GM10248 (cell line): Measurements from ENCODE around the gene TBC1D1.

ENCODE experiments used
- CTCF ChIA-PET: fragments of 300-600 bp; sonication (Branson Sonifier 250); formaldehyde crosslinking; extraction: SDS; loops from one replicate; lab custom pipeline; 2021; ENCODE audit warnings: antibody characterized with exemption; lab: Yijun Ruan, JAX
- POLR2A ChIA-PET: fragments of 350-650 bp; sonication (Branson Sonifier 250); formaldehyde crosslinking; extraction: SDS; loops from one replicate; lab custom pipeline; 2020; ENCODE audit warnings: antibody characterized with exemption; lab: Yijun Ruan, JAX
- DNase-seq: peaks from one replicate; pipeline ENCODE4 v3.0.0; 2012; ENCODE audit errors: extremely low spot score
- TF ChIP-seq, protein P1 (sequence below): IDR thresholded peaks from 2 replicates; pipeline ENCODE4 v1.5.1; 2012; ENCODE audit warnings: mild to moderate bottlenecking, low read depth; ENCODE audit errors: extremely low read depth, missing control alignments, control extremely low read depth

The TBC1D1 gene

DNA sequence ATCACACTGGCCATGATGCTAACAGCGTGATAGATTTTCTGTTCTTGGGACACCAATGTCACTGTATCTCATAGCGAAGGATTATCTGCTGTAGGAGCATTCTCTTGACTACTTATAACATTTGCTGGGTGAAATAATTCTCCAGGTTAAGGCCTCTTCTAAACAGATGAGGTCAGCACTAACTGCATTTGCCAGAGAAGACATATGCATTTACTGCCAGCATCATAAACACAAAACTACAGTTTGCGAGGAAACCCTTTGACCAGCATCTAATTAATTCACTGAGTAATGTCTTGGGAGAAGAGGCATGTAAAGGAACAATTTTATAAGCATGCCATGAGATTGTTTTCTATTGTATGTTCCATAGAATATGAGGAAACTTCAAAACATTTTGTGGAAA, 13.9 kb downstream of the TBC1D1 start:
- TF ChIP-seq, protein P1, sequence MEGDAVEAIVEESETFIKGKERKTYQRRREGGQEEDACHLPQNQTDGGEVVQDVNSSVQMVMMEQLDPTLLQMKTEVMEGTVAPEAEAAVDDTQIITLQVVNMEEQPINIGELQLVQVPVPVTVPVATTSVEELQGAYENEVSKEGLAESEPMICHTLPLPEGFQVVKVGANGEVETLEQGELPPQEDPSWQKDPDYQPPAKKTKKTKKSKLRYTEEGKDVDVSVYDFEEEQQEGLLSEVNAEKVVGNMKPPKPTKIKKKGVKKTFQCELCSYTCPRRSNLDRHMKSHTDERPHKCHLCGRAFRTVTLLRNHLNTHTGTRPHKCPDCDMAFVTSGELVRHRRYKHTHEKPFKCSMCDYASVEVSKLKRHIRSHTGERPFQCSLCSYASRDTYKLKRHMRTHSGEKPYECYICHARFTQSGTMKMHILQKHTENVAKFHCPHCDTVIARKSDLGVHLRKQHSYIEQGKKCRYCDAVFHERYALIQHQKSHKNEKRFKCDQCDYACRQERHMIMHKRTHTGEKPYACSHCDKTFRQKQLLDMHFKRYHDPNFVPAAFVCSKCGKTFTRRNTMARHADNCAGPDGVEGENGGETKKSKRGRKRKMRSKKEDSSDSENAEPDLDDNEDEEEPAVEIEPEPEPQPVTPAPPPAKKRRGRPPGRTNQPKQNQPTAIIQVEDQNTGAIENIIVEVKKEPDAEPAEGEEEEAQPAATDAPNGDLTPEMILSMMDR = no peak
- DNase-seq = no peak
- ChIA-PET POLR2A (no interaction called here), CTCF (no interaction called here)

DNA sequence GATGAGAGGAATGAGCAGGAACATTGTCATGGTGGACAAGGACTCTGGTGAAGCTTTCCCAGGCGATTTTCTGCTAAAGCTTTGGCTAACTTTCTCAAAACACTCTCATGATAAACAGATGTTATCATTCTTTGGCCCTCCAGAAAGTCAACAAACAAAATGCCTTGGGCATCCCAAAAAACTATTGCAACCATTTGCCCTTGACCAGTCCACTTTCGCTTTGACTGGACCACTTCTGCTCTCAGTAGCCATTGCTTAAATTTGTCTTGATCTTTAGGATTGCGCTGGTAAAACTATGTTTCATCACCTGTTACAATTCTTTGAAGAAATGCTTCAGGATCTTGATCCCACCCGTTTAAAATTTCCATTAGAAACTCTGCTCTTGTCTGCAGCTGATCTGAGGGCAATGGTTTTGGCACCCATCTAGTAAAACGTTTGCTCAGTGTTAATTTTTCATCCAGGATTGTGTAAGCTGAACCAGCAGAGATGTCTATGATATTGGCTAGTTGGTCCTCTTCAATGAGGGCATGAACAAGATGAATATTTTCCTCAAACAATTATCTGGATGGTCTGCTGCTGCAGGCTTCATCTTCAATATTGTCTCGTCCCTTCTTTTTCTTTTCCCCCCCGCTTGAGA, 14.8 kb downstream of the TBC1D1 start:
- POLR2A ChIA-PET = no interaction called here
- TF ChIP-seq, protein P1 = no peak
- CTCF ChIA-PET = no interaction called here
- no peak for DNase-seq

DNA sequence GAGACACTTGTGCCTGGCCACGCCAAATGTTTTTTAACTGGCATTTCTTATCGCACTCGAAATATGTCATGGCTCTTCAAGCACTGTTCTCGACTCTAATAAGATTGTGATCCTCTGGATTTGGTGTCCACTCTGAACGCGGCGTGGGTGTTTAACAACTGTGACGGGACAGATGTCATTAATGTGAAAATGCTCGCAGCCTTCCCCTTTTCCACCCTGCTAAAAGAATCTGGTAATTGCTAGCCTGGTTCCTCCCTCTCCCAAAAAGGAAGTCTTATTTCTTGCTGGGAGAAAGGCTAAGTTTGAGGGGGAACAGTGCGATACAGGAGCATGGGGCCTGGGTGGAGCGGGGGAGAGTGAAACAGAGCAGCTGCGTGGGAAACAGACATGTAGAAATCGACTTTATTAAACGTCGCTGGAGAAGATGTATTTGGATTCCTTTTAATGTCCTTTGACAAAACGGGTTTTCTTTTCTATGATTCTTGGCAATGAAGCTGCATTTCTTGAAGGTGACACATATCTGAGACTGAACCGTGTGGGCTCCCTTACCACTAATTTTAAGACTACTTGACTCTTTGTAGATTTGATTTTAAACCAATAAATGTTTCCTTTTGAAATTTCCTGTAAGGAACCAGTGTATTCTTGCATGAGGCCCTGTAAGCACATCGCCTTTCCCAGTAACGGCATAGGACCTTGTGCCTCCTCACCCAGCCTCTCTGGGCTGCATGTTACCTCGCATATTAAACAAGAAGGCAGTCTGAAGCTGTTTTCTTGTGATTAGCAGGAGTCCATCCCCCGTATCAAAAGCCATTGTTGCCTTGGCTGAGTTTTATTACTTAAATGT, 17.8 kb downstream of the TBC1D1 start:
- no peak for DNase-seq
- POLR2A ChIA-PET = no interaction called here
- TF ChIP-seq, protein P1 = no peak
- CTCF ChIA-PET = no interaction called here

DNA sequence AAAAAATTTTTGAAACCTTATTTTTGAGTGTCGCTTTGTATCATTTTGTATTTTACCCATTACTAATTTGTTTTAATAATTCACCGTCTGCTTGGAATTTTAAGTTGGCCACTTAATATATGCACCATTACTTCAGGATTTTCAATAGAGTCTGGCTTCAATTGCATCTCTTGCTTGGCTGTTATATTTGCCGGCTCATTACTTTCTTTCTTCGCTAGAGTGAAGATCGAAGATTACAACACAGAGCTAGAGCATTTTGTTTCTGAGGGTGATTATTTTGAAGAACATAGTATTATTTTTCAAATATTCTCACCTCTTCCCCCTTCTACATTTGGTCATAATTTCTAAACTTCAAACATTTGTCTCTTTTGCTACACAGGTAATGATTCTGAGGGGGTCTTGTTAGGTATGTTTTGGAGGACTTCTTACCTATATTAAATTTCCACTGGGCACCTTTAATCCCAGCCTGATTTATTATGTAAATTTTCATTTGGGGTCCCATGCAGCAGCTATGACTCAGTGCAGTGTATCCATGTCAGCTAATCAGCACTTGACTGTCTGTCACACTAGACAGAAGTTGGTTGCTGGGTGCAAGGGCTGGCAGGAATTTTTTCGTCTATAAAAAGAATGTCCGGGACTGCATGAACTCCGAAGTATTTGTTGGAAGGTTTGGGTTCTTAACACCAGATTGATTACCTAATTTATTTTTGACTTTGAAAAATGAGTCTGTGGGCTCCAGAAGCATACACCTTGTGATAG, 18.6 kb downstream of the TBC1D1 start:
- POLR2A ChIA-PET = no interaction called here
- CTCF ChIA-PET = interaction anchor here (1.4 kb wide), 1 partner anchor 13 kb away, joined by 4 read pairs; no protein-coding TSS in a partner anchor
- TF ChIP-seq, protein P1 = no peak
- DNase-seq = no peak

DNA sequence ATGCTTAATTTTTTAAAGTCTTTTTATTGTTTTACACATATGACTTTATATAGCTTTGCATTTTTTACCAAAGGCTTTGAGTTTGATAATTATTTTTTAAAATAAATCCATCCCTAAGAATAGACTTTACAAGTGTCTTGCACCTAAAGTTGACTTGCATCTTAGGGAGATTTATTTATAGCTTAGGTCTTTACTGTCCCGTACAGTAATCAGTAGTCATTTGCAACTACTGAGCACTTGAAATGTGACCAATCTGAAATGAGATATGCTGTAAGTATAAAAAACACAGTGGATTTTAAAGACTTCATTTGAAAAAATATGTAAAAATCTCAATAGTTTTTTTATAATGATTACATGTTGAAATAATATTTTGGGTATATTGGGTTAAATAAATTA, 19.2 kb downstream of the TBC1D1 start:
- no peak for DNase-seq
- TF ChIP-seq, protein P1 = no peak
- ChIA-PET POLR2A (no interaction called here), CTCF (interaction anchor here (1.4 kb wide), 1 partner anchor 14 kb away, joined by 4 read pairs; no protein-coding TSS in a partner anchor)

DNA sequence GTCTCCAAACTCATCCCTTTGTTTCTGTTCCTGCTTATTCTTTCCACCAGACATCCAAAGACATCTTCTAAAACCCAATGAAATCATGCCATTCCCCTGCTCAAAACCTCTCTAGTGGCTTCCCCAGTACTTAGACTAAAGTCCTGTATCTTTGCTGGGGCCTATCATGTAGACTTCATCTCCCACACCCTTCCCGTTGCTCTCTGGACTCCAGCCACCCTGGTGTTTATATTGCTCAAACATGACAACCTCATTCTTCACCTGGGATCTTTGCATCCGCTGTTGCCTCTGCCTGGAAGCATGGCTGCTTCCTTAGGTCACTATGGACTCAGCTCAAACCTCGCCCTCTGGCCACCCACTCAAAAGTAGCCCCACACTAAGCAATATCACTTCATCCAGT, 23.7 kb downstream of the TBC1D1 start:
- ChIA-PET POLR2A (interaction anchor here (0.6 kb wide), 1 partner anchor 22 kb away, joined by 3 read pairs; no protein-coding TSS in a partner anchor), CTCF (interaction anchor here (1.2 kb wide), 1 partner anchor 39 kb away, joined by 3 read pairs; no protein-coding TSS in a partner anchor)
- TF ChIP-seq, protein P1 = no peak
- DNase-seq = no peak
